Esophagus squamous epithelium (tissue), 5 donors: ENCODE data around the gene NDC1. TPM values are rescaled to one million over a fixed set of nuclear protein-coding genes. Genes with fewer than 3 reads are reported as not detected.

Experiments
- DNase-seq: peaks from one replicate; lab custom pipeline; 2025; lab: John Stamatoyannopoulos, UW
- H3K27ac ChIP-seq, 4 donors: fragments of 200-600 bp; sonication (generic); one replicate each; pipeline ENCODE4 v1.5.1; 2016 to 2019; ENCODE audit warnings: mild to moderate bottlenecking in 1 of 4
- H3K27me3 ChIP-seq, 4 donors: fragments of 200-600 bp; sonication (generic); 1 replicate in 3 of 4; 2 replicates in 1 of 4; pipeline versions ENCODE4 v1.5.1 to v1.6.0; 2017 to 2021; ENCODE audit warnings: antibody characterized with exemption in 1 of 4
- H3K36me3 ChIP-seq, 3 donors: fragments of 200-600 bp; sonication (generic); one replicate each; pipeline ENCODE4 v1.5.1; 2016 to 2019
- H3K4me1 ChIP-seq, 3 donors: fragments of 200-600 bp; sonication (generic); one replicate each; pipeline ENCODE4 v1.5.1; 2017 to 2019
- H3K4me3 ChIP-seq, 4 donors: fragments of 200-600 bp; sonication (generic); 1 replicate in 3 of 4; 2 replicates in 1 of 4; pipeline ENCODE4 v1.5.1; 2016 to 2019; ENCODE audit warnings: mild to moderate bottlenecking in 2 of 4, moderate library complexity in 1 of 4
- H3K9me3 ChIP-seq, 3 donors: fragments of 200-600 bp; sonication (generic); one replicate each; pipeline ENCODE4 v1.5.1; 2016 to 2019
- POLR2A ChIP-seq, 4 donors: fragments of 450-650 bp; IDR thresholded peaks; one replicate each; pipeline ENCODE4 v1.6.1; 2017; ENCODE audit warnings: antibody characterized with exemption in 4 of 4, mild to moderate bottlenecking in 4 of 4, moderate library complexity in 3 of 4
- WGBS, 2 donors: methylation state at CpG; one replicate each; pipeline ENCODE4 v1.1.5; 2018; 5-methylcytosine and 5-hydroxymethylcytosine counted together
- intact Hi-C: fragments of 100-400 bp; cut with DNase I; formaldehyde crosslinking; loops from one replicate; pipeline ENCODE4 v1.15.0; 2022
- total RNA-seq, 4 donors: library from RNA; depleted of rRNA; stranded (reverse); fragments of >200 nt; gene quantifications; one replicate each; pipeline ENCODE4 v1.1.0, GENCODE V29; 2016
- TF ChIP-seq, protein P1 (sequence below), 6 experiments: fragments of 450-650 bp in 4 of 6; fragments of 200-600 bp in 2 of 6; sonication (generic) in 2 of 6; IDR thresholded peaks; one replicate each; pipeline ENCODE4 v1.5.1; 2016 to 2019; ENCODE audit warnings: antibody characterized with exemption in 6 of 6, mild to moderate bottlenecking in 4 of 6, moderate library complexity in 4 of 6
- donor health status: DM: yes; HTN: yes; CAD: no.

The NDC1 gene
- total RNA-seq, 4 donors from 2014 or later: 7.2 to 29.1 (median 21.0) TPM

GRCh38 chr1:53811414-53811851 is 26.7 kb downstream of the NDC1 start:
- Histone ChIP-seq H3K27me3 (no peaks in the 10 kb centered on the region), H3K4me1 (no peaks in the 10 kb centered on the region), H3K4me3 (no peak overlapping the region), H3K9me3 (no peaks in the 10 kb centered on the region), H3K36me3 (peaks cover 0 to 64% (median 3%) of the 10 kb centered on the region in 3 donors), H3K27ac (peak overlapping the region in 1 of 4 donors; percentile 2)
- 84% methylated on average over 3 of the region's 4 CpGs; no CpG with 5 or more reads in 1 of the 2 donors for WGBS, 2 donors
- no peak for DNase-seq
- intact Hi-C loops: no loop called here
- no peak for TF ChIP-seq POLR2A (IDR thresholded peaks at IDR 0.05)
- TF ChIP-seq, protein P1, sequence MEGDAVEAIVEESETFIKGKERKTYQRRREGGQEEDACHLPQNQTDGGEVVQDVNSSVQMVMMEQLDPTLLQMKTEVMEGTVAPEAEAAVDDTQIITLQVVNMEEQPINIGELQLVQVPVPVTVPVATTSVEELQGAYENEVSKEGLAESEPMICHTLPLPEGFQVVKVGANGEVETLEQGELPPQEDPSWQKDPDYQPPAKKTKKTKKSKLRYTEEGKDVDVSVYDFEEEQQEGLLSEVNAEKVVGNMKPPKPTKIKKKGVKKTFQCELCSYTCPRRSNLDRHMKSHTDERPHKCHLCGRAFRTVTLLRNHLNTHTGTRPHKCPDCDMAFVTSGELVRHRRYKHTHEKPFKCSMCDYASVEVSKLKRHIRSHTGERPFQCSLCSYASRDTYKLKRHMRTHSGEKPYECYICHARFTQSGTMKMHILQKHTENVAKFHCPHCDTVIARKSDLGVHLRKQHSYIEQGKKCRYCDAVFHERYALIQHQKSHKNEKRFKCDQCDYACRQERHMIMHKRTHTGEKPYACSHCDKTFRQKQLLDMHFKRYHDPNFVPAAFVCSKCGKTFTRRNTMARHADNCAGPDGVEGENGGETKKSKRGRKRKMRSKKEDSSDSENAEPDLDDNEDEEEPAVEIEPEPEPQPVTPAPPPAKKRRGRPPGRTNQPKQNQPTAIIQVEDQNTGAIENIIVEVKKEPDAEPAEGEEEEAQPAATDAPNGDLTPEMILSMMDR (IDR thresholded peaks at IDR 0.05): peak in 1 of 6 experiments; percentile 27

DNA sequence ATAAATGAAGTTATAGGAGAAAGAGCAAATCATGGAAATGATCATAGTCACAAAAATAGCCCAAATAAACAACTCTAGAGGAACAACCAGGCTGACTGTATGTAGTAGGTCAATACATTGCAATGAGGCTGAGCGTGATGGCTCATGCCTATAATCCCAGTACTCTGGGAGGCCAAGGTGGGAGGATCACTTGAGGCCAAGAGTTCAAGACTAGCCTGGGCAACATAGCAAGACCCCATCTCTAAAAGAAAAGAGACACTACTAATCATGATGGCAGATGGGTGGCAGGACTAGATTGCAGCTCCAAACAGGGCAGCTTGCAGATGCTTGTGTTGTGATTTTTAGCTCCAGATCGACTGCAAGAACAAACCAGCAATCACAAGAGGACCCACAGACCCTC is 27.6 kb downstream of the NDC1 start:
- TF ChIP-seq POLR2A (IDR thresholded peaks at IDR 0.05): no peak
- TF ChIP-seq, protein P1 (IDR thresholded peaks at IDR 0.05): no peak
- intact Hi-C loops: no loop called here
- Histone ChIP-seq H3K27ac (no peak overlapping the region), H3K9me3 (no peaks in the 10 kb centered on the region), H3K36me3 (peaks cover 0 to 64% (median 5%) of the 10 kb centered on the region in 3 donors), H3K27me3 (no peaks in the 10 kb centered on the region), H3K4me1 (no peaks in the 10 kb centered on the region), H3K4me3 (no peak overlapping the region)
- no peak for DNase-seq
- 98 to 100% methylated on average over 2 of the region's 2 CpGs for WGBS, 2 donors

GRCh38 chr1:53810007-53810406 is 28.1 kb downstream of the NDC1 start:
- H3K4me3 ChIP-seq: no peak overlapping the region
- intact Hi-C loops: no loop called here
- WGBS, 2 donors: 91 to 99% methylated on average over 5 of the region's 5 CpGs
- TF ChIP-seq, protein P1 (IDR thresholded peaks at IDR 0.05): no peak
- TF ChIP-seq POLR2A (IDR thresholded peaks at IDR 0.05): no peak
- H3K27me3 ChIP-seq: no peaks in the 10 kb centered on the region
- peaks cover 0 to 64% (median 5%) of the 10 kb centered on the region in 3 donors for H3K36me3 ChIP-seq
- no peaks in the 10 kb centered on the region for H3K9me3 ChIP-seq
- DNase-seq: no peak
- H3K27ac ChIP-seq: no peak overlapping the region
- H3K4me1 ChIP-seq: no peaks in the 10 kb centered on the region

- 67 to 80% methylated on average over 5 of the region's 5 CpGs for WGBS, 2 donors
- no peak overlapping the region for H3K4me3 ChIP-seq
- peaks cover 0 to 72% (median 5%) of the 10 kb centered on the region in 3 donors for H3K36me3 ChIP-seq
- intact Hi-C loops: no loop called here
- DNase-seq: no peak
- H3K4me1 ChIP-seq: no peaks in the 10 kb centered on the region
- no peaks in the 10 kb centered on the region for H3K27me3 ChIP-seq
- no peak for TF ChIP-seq POLR2A (IDR thresholded peaks at IDR 0.05)
- TF ChIP-seq, protein P1 (IDR thresholded peaks at IDR 0.05): no peak
- no peaks in the 10 kb centered on the region for H3K9me3 ChIP-seq
- H3K27ac ChIP-seq: no peak overlapping the region
Observed at GRCh38 chr1:53807916-53808315, 30.2 kb downstream of the NDC1 start.

DNA sequence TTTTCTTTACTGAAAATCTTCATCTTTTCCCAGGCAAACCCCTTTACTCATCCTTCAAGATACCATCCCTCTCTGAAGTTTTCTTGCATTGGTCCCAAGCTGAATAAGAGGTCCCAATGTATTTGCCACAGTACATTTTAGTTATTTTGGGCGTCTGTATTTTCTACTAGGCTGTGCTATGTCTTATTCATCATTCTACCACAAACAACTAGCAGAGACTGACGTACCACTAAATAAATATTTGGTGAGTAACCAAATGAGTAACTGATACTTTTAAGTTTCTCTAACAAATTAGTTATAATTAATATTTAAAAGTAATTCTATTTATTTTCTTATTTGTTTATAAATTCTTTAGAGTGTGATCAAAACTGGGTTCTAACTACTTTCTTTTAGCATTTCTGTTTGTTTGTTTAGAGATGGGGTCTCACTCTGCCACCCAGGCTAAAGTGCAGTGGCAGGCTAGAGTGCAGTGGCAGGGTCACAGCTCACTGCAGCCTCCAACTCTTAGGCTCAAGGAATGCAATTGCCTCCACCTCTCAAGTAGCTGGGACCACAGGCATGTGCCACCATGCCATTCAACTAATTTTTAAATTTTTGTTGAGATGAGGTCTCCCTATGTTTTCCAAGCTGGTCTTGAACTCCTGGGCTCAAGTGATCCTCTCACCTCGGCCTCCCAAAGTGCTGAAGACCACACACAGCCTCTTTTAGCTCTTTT is 33.1 kb downstream of the NDC1 start:
- intact Hi-C loops: no loop called here
- 89 to 93% methylated on average over 3 of the region's 3 CpGs for WGBS, 2 donors
- peaks cover 0 to 82% (median 5%) of the 10 kb centered on the region in 3 donors for H3K36me3 ChIP-seq
- H3K9me3 ChIP-seq: no peaks in the 10 kb centered on the region
- no peaks in the 10 kb centered on the region for H3K4me1 ChIP-seq
- DNase-seq: no peak
- no peak overlapping the region for H3K4me3 ChIP-seq
- no peaks in the 10 kb centered on the region for H3K27me3 ChIP-seq
- H3K27ac ChIP-seq: no peak overlapping the region
- no peak for TF ChIP-seq POLR2A (IDR thresholded peaks at IDR 0.05)
